Epidermal melanocyte (primary cell): ENCODE results near the gene NTN4.
"Not testable (repeated sequence)": the region's sequence is repeated elsewhere in the genome, so short reads cannot be mapped to it uniquely, and the experiment has no call there.

Source experiments
- DNase-seq: peaks from one replicate; pipeline ENCODE4 v3.0.0; 2011; ENCODE audit warnings: low spot score; ENCODE audit not compliant: insufficient read length

The NTN4 gene

GRCh38 chr12:95661360-95661759, 129.2 kb downstream of the NTN4 start:
- no peak for DNase-seq

- no peak for DNase-seq
Observed at GRCh38 chr12:95658386-95658785, 132.2 kb downstream of the NTN4 start.

- not testable (repeated sequence) for DNase-seq
Observed at GRCh38 chr12:95654665-95655064, 135.9 kb downstream of the NTN4 start.

- no peak for DNase-seq
Observed at GRCh38 chr12:95653771-95654546, 136.6 kb downstream of the NTN4 start.

- DNase-seq: no peak
Observed at GRCh38 chr12:95651681-95652080, 138.9 kb downstream of the NTN4 start.

GRCh38 chr12:95648990-95649791, 141.4 kb downstream of the NTN4 start:
- DNase-seq: no peak

- DNase-seq: no peak
Observed at GRCh38 chr12:95646781-95647190, 143.8 kb downstream of the NTN4 start.

- no peak for DNase-seq
Observed at GRCh38 chr12:95643256-95643655, 147.3 kb downstream of the NTN4 start.

- DNase-seq: no peak
Observed at GRCh38 chr12:95642583-95642982, 148.0 kb downstream of the NTN4 start.

- DNase-seq: no peak
Observed at GRCh38 chr12:95641299-95641952, 149.1 kb downstream of the NTN4 start.

- no peak for DNase-seq
Observed at GRCh38 chr12:95640516-95640915, 150.0 kb downstream of the NTN4 start.

GRCh38 chr12:95637471-95638155, 153.0 kb downstream of the NTN4 start:
- DNase-seq: no peak

GRCh38 chr12:95637010-95637409, 153.6 kb downstream of the NTN4 start:
- DNase-seq: no peak

- DNase-seq: no peak
Observed at GRCh38 chr12:95634622-95635621, 155.6 kb downstream of the NTN4 start.

GRCh38 chr12:95633732-95634465, 156.7 kb downstream of the NTN4 start:
- DNase-seq: no peak

GRCh38 chr12:95633049-95633731, 157.4 kb downstream of the NTN4 start:
- no peak for DNase-seq

- DNase-seq: no peak
Observed at GRCh38 chr12:95630496-95630895, 160.1 kb downstream of the NTN4 start.

GRCh38 chr12:95629392-95629791, 161.2 kb downstream of the NTN4 start:
- DNase-seq: no peak

GRCh38 chr12:95626854-95627253, 163.7 kb downstream of the NTN4 start:
- no peak for DNase-seq
